Activated naive CD8-positive, alpha-beta T cell treated with anti-CD3 and anti-CD28 coated beads, Interleukin-2, amount 50 U/mL, for 24 hours (primary cell): ENCODE data around the gene EIF4G3.
"Not testable (repeated sequence)": the region's sequence is repeated elsewhere in the genome, so short reads cannot be mapped to it uniquely, and the experiment has no call there.

ENCODE experiments used
- ATAC-seq: fragments of 150-1000 bp; cut with Tn5 transposase; one replicate; pipeline ENCODE4 v1.10.0; 2021
- DNase-seq: peaks from one replicate; pipeline ENCODE4 v3.0.0; 2021
- H3K27ac Mint-ChIP-seq: one replicate; pipeline ENCODE4 v1.8.0; 2021; ENCODE audit warnings: mild to moderate bottlenecking, mixed read lengths
- H3K27me3 Mint-ChIP-seq: one replicate; pipeline ENCODE4 v1.8.0; 2021; ENCODE audit warnings: mixed read lengths
- H3K36me3 Mint-ChIP-seq: one replicate; pipeline ENCODE4 v1.8.0; 2021; ENCODE audit warnings: low read depth, mixed read lengths
- H3K4me1 Mint-ChIP-seq: one replicate; pipeline ENCODE4 v1.8.0; 2021; ENCODE audit warnings: mixed read lengths
- H3K4me3 Mint-ChIP-seq: one replicate; pipeline ENCODE4 v1.8.0; 2021; ENCODE audit warnings: mild to moderate bottlenecking, moderate library complexity, mixed read lengths
- H3K9me3 Mint-ChIP-seq: one replicate; pipeline ENCODE4 v1.8.0; 2021; ENCODE audit warnings: mixed read lengths

EIF4G3 gene

GRCh38 chr1:20834192-20834591, 342.5 kb downstream of the EIF4G3 start:
- no peaks in the 10 kb centered on the region for H3K9me3 Mint-ChIP-seq
- peaks cover 21% of the 10 kb centered on the region for H3K36me3 Mint-ChIP-seq
- H3K4me1 Mint-ChIP-seq, result no peaks in the 10 kb centered on the region
- ATAC-seq (no peak), DNase-seq (no peak)
- H3K27ac Mint-ChIP-seq, result no peak overlapping the region
- no peak overlapping the region for H3K4me3 Mint-ChIP-seq
- no peaks in the 10 kb centered on the region for H3K27me3 Mint-ChIP-seq

- Mint-ChIP-seq H3K36me3 (peaks cover 30% of the 10 kb centered on the region), H3K9me3 (no peaks in the 10 kb centered on the region), H3K4me3 (no peak overlapping the region), H3K27ac (no peak overlapping the region), H3K4me1 (no peaks in the 10 kb centered on the region), H3K27me3 (no peaks in the 10 kb centered on the region)
- no peak for DNase-seq
- ATAC-seq, result no peak
Measured at GRCh38 chr1:20830378-20830777, 346.3 kb downstream of the EIF4G3 start.

- no peak overlapping the region for H3K27ac Mint-ChIP-seq
- H3K4me3 Mint-ChIP-seq, result no peak overlapping the region
- ATAC-seq (no peak), DNase-seq (no peak)
- H3K27me3 Mint-ChIP-seq, result no peaks in the 10 kb centered on the region
- H3K9me3 Mint-ChIP-seq, result no peaks in the 10 kb centered on the region
- H3K36me3 Mint-ChIP-seq, result peaks cover 26% of the 10 kb centered on the region
- H3K4me1 Mint-ChIP-seq, result no peaks in the 10 kb centered on the region
Measured at GRCh38 chr1:20829946-20830345, 346.8 kb downstream of the EIF4G3 start.

DNA sequence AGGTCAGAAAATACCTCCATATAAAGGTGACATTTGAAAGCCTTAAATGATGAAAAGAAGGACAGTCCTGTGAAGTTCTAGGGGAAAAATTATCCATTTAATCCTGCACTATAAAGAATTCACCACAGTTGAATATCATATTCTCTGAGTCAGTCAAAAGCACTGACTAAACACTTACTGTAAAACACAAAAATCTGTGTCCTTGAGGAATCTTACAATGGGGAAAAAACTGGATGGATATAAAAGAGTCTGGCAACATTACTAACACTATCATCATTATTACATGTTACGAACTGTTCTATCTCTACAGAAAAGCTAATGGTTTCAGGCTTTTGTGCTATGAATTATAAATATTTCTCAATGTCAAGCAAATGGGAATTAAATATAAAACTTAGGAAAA, 347.2 kb downstream of the EIF4G3 start:
- DNase-seq (no peak), ATAC-seq (no peak)
- Mint-ChIP-seq H3K4me3 (no peak overlapping the region), H3K27me3 (no peaks in the 10 kb centered on the region), H3K4me1 (no peaks in the 10 kb centered on the region), H3K36me3 (peaks cover 22% of the 10 kb centered on the region), H3K9me3 (no peaks in the 10 kb centered on the region), H3K27ac (no peak overlapping the region)

DNA sequence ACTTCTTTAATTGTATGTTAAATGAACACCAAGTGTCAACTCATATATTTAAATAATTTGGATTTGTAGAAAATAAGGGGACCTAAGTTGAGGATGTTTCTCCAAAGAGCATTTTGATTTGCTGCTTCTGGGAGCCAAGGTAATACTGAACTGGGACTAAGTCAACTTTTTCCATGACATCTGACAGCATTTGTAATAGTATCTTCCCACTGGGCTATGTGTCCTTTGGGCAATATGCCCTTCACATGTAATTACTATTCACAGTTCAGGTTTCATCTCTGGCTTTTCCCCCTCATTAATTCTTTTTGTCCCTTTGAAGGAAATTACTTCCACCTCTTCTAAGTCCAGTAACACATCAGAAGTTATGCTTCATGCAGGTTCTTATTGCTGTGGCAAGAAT, 352.9 kb downstream of the EIF4G3 start:
- no peak for ATAC-seq

GRCh38 chr1:20821466-20821865, 355.2 kb downstream of the EIF4G3 start:
- H3K27ac Mint-ChIP-seq, result no peak overlapping the region
- H3K4me3 Mint-ChIP-seq, result no peak overlapping the region
- no peak for ATAC-seq
- no peaks in the 10 kb centered on the region for H3K9me3 Mint-ChIP-seq
- no peaks in the 10 kb centered on the region for H3K27me3 Mint-ChIP-seq
- H3K36me3 Mint-ChIP-seq, result peaks cover 10% of the 10 kb centered on the region
- H3K4me1 Mint-ChIP-seq, result no peaks in the 10 kb centered on the region
- DNase-seq, result no peak

More for the DNA sequence above, 352.9 kb downstream of the EIF4G3 start:
- H3K27ac Mint-ChIP-seq, result no peak overlapping the region
- DNase-seq, result no peak
- H3K4me3 Mint-ChIP-seq, result no peak overlapping the region
- no peaks in the 10 kb centered on the region for H3K9me3 Mint-ChIP-seq
- no peaks in the 10 kb centered on the region for H3K4me1 Mint-ChIP-seq
- no peaks in the 10 kb centered on the region for H3K27me3 Mint-ChIP-seq
- peaks cover 19% of the 10 kb centered on the region for H3K36me3 Mint-ChIP-seq

GRCh38 chr1:20819818-20820217, 356.9 kb downstream of the EIF4G3 start:
- H3K27ac Mint-ChIP-seq, result no peak overlapping the region
- peaks cover 10% of the 10 kb centered on the region for H3K36me3 Mint-ChIP-seq
- ATAC-seq, result no peak
- no peaks in the 10 kb centered on the region for H3K4me1 Mint-ChIP-seq
- H3K27me3 Mint-ChIP-seq, result no peaks in the 10 kb centered on the region
- DNase-seq, result no peak
- no peak overlapping the region for H3K4me3 Mint-ChIP-seq
- H3K9me3 Mint-ChIP-seq, result no peaks in the 10 kb centered on the region

- no peaks in the 10 kb centered on the region for H3K27me3 Mint-ChIP-seq
- no peaks in the 10 kb centered on the region for H3K4me1 Mint-ChIP-seq
- no peak for ATAC-seq
- no peak for DNase-seq
- H3K4me3 Mint-ChIP-seq, result no peak overlapping the region
- no peak overlapping the region for H3K27ac Mint-ChIP-seq
- peaks cover 9% of the 10 kb centered on the region for H3K36me3 Mint-ChIP-seq
- no peaks in the 10 kb centered on the region for H3K9me3 Mint-ChIP-seq
Measured at GRCh38 chr1:20814534-20814871, 362.2 kb downstream of the EIF4G3 start.

DNA sequence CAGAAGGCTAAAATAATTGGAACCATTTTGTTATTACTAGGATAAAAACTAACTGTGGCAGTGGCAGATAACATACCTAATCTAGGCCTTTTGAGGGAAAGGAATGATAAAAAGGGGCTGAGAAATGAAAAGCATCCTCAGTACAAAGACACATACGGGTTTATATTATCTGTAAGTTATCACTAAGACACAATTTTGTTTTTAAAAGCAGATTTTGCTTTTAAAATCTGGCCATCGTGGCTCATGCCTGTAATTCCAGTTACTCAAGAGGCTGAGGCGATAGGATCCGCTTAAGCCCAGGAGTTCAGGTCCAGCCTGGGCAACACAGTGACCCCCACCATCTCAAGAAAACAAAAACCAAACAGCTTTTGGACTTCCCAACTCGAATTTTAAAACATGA, 364.8 kb downstream of the EIF4G3 start:
- Mint-ChIP-seq H3K4me1 (no peaks in the 10 kb centered on the region), H3K4me3 (no peak overlapping the region), H3K36me3 (peaks cover 14% of the 10 kb centered on the region), H3K27me3 (no peaks in the 10 kb centered on the region), H3K9me3 (no peaks in the 10 kb centered on the region), H3K27ac (no peak overlapping the region)
- DNase-seq (no peak), ATAC-seq (no peak)

DNA sequence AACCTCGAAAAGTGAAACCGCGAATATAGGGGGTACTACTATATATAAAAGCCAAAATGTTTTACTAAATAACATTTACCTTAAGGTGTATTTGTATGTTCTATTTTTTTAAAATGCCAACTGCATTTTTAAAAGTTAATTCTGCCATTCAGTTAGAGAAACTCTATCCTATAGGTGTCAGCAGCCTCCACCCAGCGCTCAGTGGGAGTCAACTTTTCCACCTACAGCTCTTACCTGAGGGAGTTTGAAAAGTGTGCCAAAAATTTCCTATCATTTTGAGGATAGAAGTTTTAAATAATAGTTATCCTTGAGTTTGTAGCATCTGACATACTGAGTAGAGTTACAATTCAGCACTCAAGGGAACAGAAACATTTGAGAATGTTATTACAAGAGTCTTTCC, 383.5 kb downstream of the EIF4G3 start:
- peaks cover 2% of the 10 kb centered on the region for H3K4me1 Mint-ChIP-seq
- no peak for DNase-seq
- no peaks in the 10 kb centered on the region for H3K27me3 Mint-ChIP-seq
- no peak overlapping the region for H3K4me3 Mint-ChIP-seq
- H3K9me3 Mint-ChIP-seq, result no peaks in the 10 kb centered on the region
- no peak overlapping the region for H3K27ac Mint-ChIP-seq
- no peaks in the 10 kb centered on the region for H3K36me3 Mint-ChIP-seq
- ATAC-seq, result no peak

- no peak for ATAC-seq
- no peaks in the 10 kb centered on the region for H3K9me3 Mint-ChIP-seq
- no peaks in the 10 kb centered on the region for H3K27me3 Mint-ChIP-seq
- H3K27ac Mint-ChIP-seq, result no peak overlapping the region
- H3K36me3 Mint-ChIP-seq, result no peaks in the 10 kb centered on the region
- H3K4me3 Mint-ChIP-seq, result no peak overlapping the region
- no peak for DNase-seq
- peaks cover 11% of the 10 kb centered on the region for H3K4me1 Mint-ChIP-seq
Measured at GRCh38 chr1:20792196-20792595, 384.5 kb downstream of the EIF4G3 start.

GRCh38 chr1:20790785-20791184, 385.9 kb downstream of the EIF4G3 start:
- Mint-ChIP-seq H3K4me1 (peaks cover 11% of the 10 kb centered on the region), H3K9me3 (no peaks in the 10 kb centered on the region), H3K36me3 (peaks cover 4% of the 10 kb centered on the region), H3K27ac (no peak overlapping the region), H3K4me3 (no peak overlapping the region), H3K27me3 (no peaks in the 10 kb centered on the region)
- no peak for ATAC-seq
- DNase-seq, result no peak

DNA sequence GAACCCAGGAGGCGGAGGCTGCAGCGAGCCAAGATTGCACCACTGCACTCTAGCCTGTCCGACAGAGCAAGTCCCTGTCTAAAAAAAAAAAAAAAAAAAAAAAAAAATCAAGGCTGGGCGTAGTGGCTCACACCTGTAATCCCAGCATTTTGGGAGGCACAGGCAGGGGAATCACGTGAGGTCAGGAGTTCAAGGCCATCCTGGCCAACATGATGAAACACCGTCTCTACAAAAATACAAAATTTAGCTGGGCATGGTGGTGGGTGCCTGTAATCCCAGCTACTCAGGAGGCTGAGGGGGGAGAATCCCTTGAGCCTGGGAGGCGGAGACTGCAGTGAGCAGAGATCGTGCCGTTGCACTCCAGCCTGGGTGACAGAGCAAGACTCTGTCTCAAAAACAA, 387.1 kb downstream of the EIF4G3 start:
- H3K27ac Mint-ChIP-seq, DNase-seq, H3K27me3 Mint-ChIP-seq, H3K4me3 Mint-ChIP-seq, ATAC-seq, H3K9me3 Mint-ChIP-seq: not testable (repeated sequence)
- H3K36me3 Mint-ChIP-seq, result peaks cover 11% of the 10 kb centered on the region
- peaks cover 22% of the 10 kb centered on the region for H3K4me1 Mint-ChIP-seq

GRCh38 chr1:20787840-20788795, 388.6 kb downstream of the EIF4G3 start:
- H3K36me3 Mint-ChIP-seq, result peaks cover 11% of the 10 kb centered on the region
- peak overlapping the region; percentile 92 for H3K4me3 Mint-ChIP-seq
- DNase-seq, result no peak
- peaks cover 33% of the 10 kb centered on the region for H3K4me1 Mint-ChIP-seq
- H3K27me3 Mint-ChIP-seq, result no peaks in the 10 kb centered on the region
- no peak for ATAC-seq
- H3K27ac Mint-ChIP-seq, result peak overlapping the region; percentile 95
- H3K9me3 Mint-ChIP-seq, result no peaks in the 10 kb centered on the region

- H3K9me3 Mint-ChIP-seq, result no peaks in the 10 kb centered on the region
- peak within 1 kb of the TSS; percentile 92 for H3K4me3 Mint-ChIP-seq
- ATAC-seq (peak; percentile 59), DNase-seq (peak; percentile 81)
- peaks cover 11% of the 10 kb centered on the region for H3K36me3 Mint-ChIP-seq
- peak within 1 kb of the TSS; percentile 97 for H3K27ac Mint-ChIP-seq
- no peaks in the 10 kb centered on the region for H3K27me3 Mint-ChIP-seq
- H3K4me1 Mint-ChIP-seq, result peaks cover 38% of the 10 kb centered on the region
Measured at GRCh38 chr1:20787029-20787839, 389.5 kb downstream of the EIF4G3 start, which contains the start of gene HP1BP3. TSS of gene HP1BP3 (minus strand) at chr1:20787307. CDS start at chr1:20780440, 6,867 bp downstream.
